ENCODE measurements around the gene DNAH11. TPM values are rescaled to one million over a fixed set of nuclear protein-coding genes. Genes with fewer than 3 reads are reported as not detected.

DNAH11 gene
- total and polyA plus RNA-seq, 5 donors from 2014 or later = 0.34 to 0.65 TPM; not detected in 3

DNA sequence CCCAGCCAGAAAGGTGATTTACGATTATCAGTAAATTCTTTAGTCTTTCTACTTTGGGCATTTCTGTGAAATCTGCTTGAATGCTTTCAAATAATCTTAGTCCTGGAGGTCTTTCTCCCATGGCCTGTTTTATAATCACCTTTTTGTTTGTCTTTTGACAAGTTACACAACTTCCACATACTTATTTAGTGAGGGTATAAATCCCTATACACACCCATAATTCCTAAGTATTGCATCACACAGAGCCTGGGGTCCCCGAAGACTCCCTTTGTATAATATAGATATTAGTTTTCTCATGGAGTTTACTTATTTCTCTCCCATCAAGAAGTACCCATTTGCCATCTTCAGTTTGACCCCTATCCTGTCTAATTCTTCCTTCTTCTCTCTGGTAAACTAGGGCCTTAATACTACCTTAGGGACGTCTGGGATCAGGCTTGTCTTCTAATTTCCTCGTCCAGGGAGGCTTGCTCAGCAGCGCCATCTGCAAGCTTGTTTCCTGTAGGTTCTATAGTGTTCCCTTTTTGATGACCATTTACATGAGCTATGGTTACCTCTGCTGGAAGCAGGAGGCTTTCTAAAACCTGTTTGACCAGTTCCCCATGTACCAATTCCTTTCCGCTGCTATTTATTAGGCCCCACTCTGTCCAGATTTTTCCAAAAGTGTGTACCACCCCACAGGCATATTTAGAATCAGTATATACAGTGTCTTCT lies 8.1 kb downstream of the DNAH11 start:
- Mint-ChIP-seq H3K9me3 (peaks cover 0 to 5% (median 0%) of the 10 kb centered on the region in 7 donors), H3K36me3 (no peaks in the 10 kb centered on the region), H3K27ac (no peak overlapping the region), H3K4me1 (no peaks in the 10 kb centered on the region), H3K4me3 (no peak overlapping the region), H3K27me3 (peaks cover 39% of the 10 kb centered on the region)
- no peak for DNase-seq
- Histone ChIP-seq H3K27ac (ENCODE audit: insufficient read depth, low read length, poor library complexity, severe bottlenecking) (no peak overlapping the region), H3K36me3 (ENCODE audit: control insufficient read depth, insufficient read depth, low read length) (no peaks in the 10 kb centered on the region), H3K9me3 (ENCODE audit: control insufficient read depth in 2 of 2, low read length in 2 of 2) (no peaks in the 10 kb centered on the region), H3K4me3 (ENCODE audit: low read depth, low read length) (no peak overlapping the region), H3K27me3 (ENCODE audit: control insufficient read depth, insufficient read depth, low read length) (peaks cover 10% of the 10 kb centered on the region), H3K4me1 (ENCODE audit: control insufficient read depth, insufficient read depth, low read length, poor library complexity, severe bottlenecking) (no peaks in the 10 kb centered on the region)
- no peak for ATAC-seq (ENCODE audit: low read depth in 2 of 2)

DNA sequence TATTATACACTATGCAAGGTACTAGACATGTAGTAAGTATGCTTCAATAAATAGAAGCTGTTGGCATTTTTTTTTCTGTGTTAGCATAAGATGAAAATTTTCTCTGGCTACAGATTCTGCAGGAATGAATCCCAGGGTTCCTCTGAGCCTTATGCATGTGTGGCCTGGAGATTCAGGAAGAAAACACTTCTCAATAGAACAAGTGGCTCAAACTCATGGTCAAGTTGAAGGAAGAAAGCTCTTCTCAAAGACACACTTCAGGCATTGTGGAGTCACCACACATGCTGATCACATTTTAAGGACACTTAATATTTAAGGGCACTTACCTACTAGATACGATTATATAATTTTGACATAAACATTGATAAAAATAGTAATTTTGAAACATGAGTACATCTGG lies 19.5 kb downstream of the DNAH11 start:
- Mint-ChIP-seq H3K27me3 (peaks cover 25% of the 10 kb centered on the region), H3K4me1 (no peaks in the 10 kb centered on the region), H3K27ac (no peak overlapping the region), H3K36me3 (no peaks in the 10 kb centered on the region), H3K9me3 (no peaks in the 10 kb centered on the region), H3K4me3 (no peak overlapping the region)
- no peaks in the 10 kb centered on the region for H3K36me3 ChIP-seq (ENCODE audit: control insufficient read depth, insufficient read depth, low read length)
- peaks cover 5% of the 10 kb centered on the region for H3K27me3 ChIP-seq (ENCODE audit: control insufficient read depth, insufficient read depth, low read length)
- ATAC-seq (ENCODE audit: low read depth in 2 of 2) (no peak), DNase-seq (no peak)
- H3K4me3 ChIP-seq (ENCODE audit: low read depth, low read length) = no peak overlapping the region
- H3K27ac ChIP-seq (ENCODE audit: insufficient read depth, low read length, poor library complexity, severe bottlenecking) = no peak overlapping the region
- H3K9me3 ChIP-seq (ENCODE audit: control insufficient read depth in 2 of 2, low read length in 2 of 2) = no peaks in the 10 kb centered on the region
- no peaks in the 10 kb centered on the region for H3K4me1 ChIP-seq (ENCODE audit: control insufficient read depth, insufficient read depth, low read length, poor library complexity, severe bottlenecking)

DNA sequence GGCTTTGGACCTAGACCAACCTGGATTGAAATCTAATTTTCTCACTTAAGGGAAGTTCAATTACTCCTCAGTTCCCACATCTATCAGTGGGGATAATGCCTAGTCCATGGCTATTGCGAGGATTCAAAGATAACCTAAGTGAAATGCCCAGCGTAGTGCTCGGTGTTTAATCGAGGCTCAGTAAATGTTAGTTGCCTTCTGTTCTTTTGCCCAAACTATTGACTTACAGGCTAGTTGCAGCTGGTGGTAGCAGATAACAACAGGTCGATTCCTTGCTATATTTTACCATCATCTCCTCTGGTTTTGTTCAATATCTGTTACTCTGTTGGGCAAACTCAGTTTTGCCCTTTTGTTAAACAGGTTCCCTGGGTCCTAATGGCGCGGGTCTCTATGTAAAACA lies 22.8 kb downstream of the DNAH11 start:
- Histone ChIP-seq H3K9me3 (ENCODE audit: control insufficient read depth in 2 of 2, low read length in 2 of 2) (no peaks in the 10 kb centered on the region), H3K27ac (ENCODE audit: insufficient read depth, low read length, poor library complexity, severe bottlenecking) (no peak overlapping the region), H3K27me3 (ENCODE audit: control insufficient read depth, insufficient read depth, low read length) (peaks cover 5% of the 10 kb centered on the region), H3K4me1 (ENCODE audit: control insufficient read depth, insufficient read depth, low read length, poor library complexity, severe bottlenecking) (no peaks in the 10 kb centered on the region), H3K4me3 (ENCODE audit: low read depth, low read length) (no peak overlapping the region), H3K36me3 (ENCODE audit: control insufficient read depth, insufficient read depth, low read length) (no peaks in the 10 kb centered on the region)
- no peak for DNase-seq
- H3K36me3 Mint-ChIP-seq = no peaks in the 10 kb centered on the region
- no peak for ATAC-seq (ENCODE audit: low read depth in 2 of 2)
- peaks cover 23% of the 10 kb centered on the region for H3K27me3 Mint-ChIP-seq
- peak overlapping the region in 1 of 3 donors; percentile 16 for H3K27ac Mint-ChIP-seq
- no peaks in the 10 kb centered on the region for H3K4me1 Mint-ChIP-seq
- no peaks in the 10 kb centered on the region for H3K9me3 Mint-ChIP-seq
- no peak overlapping the region for H3K4me3 Mint-ChIP-seq

DNA sequence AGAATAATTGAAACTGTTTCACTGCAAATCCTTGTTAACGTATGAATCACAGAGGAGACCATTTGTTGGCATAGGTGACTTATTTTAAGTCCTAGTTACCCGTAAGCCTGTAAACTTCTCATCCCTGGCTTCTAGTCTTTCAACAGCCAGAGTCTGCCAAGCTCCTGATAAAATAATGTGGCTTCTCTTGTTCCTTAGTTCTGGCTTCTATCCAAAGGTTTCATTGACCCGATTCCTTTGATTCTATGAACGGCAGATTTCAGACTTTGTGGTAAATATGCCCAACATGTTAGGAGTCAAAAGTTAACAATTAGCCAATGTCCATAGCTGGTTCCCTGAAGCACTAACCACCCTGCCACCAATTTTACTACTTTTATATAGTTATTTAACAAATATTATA lies 23.3 kb downstream of the DNAH11 start:
- no peaks in the 10 kb centered on the region for H3K9me3 Mint-ChIP-seq
- H3K4me3 Mint-ChIP-seq = no peak overlapping the region
- no peaks in the 10 kb centered on the region for H3K9me3 ChIP-seq (ENCODE audit: control insufficient read depth in 2 of 2, low read length in 2 of 2)
- ATAC-seq (ENCODE audit: low read depth in 2 of 2) = no peak
- H3K4me1 ChIP-seq (ENCODE audit: control insufficient read depth, insufficient read depth, low read length, poor library complexity, severe bottlenecking) = no peaks in the 10 kb centered on the region
- no peak overlapping the region for H3K27ac Mint-ChIP-seq
- no peaks in the 10 kb centered on the region for H3K4me1 Mint-ChIP-seq
- peaks cover 5% of the 10 kb centered on the region for H3K27me3 ChIP-seq (ENCODE audit: control insufficient read depth, insufficient read depth, low read length)
- H3K4me3 ChIP-seq (ENCODE audit: low read depth, low read length) = no peak overlapping the region
- H3K27me3 Mint-ChIP-seq = peaks cover 23% of the 10 kb centered on the region
- no peaks in the 10 kb centered on the region for H3K36me3 Mint-ChIP-seq
- H3K36me3 ChIP-seq (ENCODE audit: control insufficient read depth, insufficient read depth, low read length) = no peaks in the 10 kb centered on the region
- H3K27ac ChIP-seq (ENCODE audit: insufficient read depth, low read length, poor library complexity, severe bottlenecking) = no peak overlapping the region
- no peak for DNase-seq

DNA sequence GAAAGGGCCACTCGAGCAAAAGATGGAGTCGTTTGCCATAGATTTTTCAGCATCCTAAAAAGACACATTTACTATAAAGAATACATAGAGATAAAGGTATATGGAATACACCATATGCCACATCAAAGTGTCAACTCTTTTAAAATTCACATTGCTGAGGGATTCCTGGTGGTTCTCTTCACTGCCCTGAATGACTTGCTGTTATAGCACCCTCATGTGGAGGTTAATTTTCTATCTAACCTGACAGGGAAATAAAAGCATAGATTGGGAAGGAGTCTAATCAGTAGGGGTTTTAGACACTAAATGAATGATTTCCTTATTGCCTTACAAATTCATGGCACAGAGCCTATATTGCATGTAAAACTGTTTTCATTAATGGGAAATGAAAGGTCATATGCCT lies 25.9 kb downstream of the DNAH11 start:
- Histone ChIP-seq H3K4me3 (ENCODE audit: low read depth, low read length) (no peak overlapping the region), H3K27me3 (ENCODE audit: control insufficient read depth, insufficient read depth, low read length) (peaks cover 3% of the 10 kb centered on the region), H3K36me3 (ENCODE audit: control insufficient read depth, insufficient read depth, low read length) (no peaks in the 10 kb centered on the region), H3K9me3 (ENCODE audit: control insufficient read depth in 2 of 2, low read length in 2 of 2) (no peaks in the 10 kb centered on the region), H3K4me1 (ENCODE audit: control insufficient read depth, insufficient read depth, low read length, poor library complexity, severe bottlenecking) (no peaks in the 10 kb centered on the region), H3K27ac (ENCODE audit: insufficient read depth, low read length, poor library complexity, severe bottlenecking) (no peak overlapping the region)
- Mint-ChIP-seq H3K36me3 (no peaks in the 10 kb centered on the region), H3K27me3 (peaks cover 27% of the 10 kb centered on the region), H3K4me1 (no peaks in the 10 kb centered on the region), H3K27ac (no peak overlapping the region), H3K9me3 (no peaks in the 10 kb centered on the region), H3K4me3 (no peak overlapping the region)
- ATAC-seq (ENCODE audit: low read depth in 2 of 2) (no peak), DNase-seq (peak in 2 of 3 donors; percentile 4 to 31)

DNA sequence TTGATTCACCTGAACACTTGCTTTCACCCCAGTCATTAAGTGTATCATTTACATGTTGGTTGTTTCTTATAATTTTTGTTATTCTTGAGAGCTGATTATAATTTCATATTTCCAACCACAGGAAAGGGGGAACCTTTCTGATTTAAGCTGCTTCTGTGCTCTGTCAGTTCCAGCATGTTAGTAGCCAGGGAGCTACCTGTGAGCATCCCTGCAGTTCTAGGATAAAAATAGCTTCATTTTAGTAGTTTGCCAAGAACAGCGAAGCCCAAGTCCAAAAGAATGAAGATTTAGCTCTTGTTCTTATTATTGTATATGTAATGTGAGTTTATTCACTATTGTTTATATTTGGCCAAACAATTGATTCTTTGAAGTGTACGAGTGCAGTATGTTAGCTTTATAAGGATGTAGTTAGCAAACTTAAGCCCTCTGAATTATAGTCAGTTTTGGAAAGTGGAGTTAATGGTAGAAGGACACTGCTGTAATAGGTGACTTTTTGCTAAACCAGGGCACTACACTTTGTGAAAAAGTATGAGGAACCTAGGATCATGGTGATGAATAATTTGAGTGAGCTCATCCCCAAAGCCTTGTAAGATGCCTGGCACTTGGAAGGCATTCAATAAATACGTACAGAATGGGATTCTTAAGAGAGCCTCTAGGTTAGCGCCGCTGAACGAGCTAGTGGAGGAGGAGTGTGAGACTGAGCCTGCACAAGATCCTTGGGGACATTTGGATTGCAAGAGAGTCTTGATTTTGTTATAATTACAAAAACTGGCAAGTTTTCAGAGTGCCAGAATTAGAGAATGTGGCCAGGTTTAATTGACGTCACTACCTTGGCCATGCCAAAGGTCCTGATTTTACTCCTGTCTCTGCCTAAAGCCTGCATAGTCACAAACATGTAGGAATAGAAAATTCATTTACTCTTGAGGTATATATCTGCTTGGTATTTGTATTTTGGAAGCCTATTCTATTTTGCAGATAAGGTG lies 29.8 kb downstream of the DNAH11 start:
- H3K27me3 Mint-ChIP-seq = peaks cover 31% of the 10 kb centered on the region
- Histone ChIP-seq H3K27ac (ENCODE audit: insufficient read depth, low read length, poor library complexity, severe bottlenecking) (no peak overlapping the region), H3K4me3 (ENCODE audit: low read depth, low read length) (no peak overlapping the region), H3K9me3 (ENCODE audit: control insufficient read depth in 2 of 2, low read length in 2 of 2) (no peaks in the 10 kb centered on the region), H3K27me3 (ENCODE audit: control insufficient read depth, insufficient read depth, low read length) (peaks cover 2% of the 10 kb centered on the region), H3K36me3 (ENCODE audit: control insufficient read depth, insufficient read depth, low read length) (no peaks in the 10 kb centered on the region), H3K4me1 (ENCODE audit: control insufficient read depth, insufficient read depth, low read length, poor library complexity, severe bottlenecking) (no peaks in the 10 kb centered on the region)
- no peak overlapping the region for H3K27ac Mint-ChIP-seq
- H3K36me3 Mint-ChIP-seq = no peaks in the 10 kb centered on the region
- no peak for ATAC-seq (ENCODE audit: low read depth in 2 of 2)
- DNase-seq = no peak
- no peak overlapping the region for H3K4me3 Mint-ChIP-seq
- H3K9me3 Mint-ChIP-seq = no peaks in the 10 kb centered on the region
- no peaks in the 10 kb centered on the region for H3K4me1 Mint-ChIP-seq

DNA sequence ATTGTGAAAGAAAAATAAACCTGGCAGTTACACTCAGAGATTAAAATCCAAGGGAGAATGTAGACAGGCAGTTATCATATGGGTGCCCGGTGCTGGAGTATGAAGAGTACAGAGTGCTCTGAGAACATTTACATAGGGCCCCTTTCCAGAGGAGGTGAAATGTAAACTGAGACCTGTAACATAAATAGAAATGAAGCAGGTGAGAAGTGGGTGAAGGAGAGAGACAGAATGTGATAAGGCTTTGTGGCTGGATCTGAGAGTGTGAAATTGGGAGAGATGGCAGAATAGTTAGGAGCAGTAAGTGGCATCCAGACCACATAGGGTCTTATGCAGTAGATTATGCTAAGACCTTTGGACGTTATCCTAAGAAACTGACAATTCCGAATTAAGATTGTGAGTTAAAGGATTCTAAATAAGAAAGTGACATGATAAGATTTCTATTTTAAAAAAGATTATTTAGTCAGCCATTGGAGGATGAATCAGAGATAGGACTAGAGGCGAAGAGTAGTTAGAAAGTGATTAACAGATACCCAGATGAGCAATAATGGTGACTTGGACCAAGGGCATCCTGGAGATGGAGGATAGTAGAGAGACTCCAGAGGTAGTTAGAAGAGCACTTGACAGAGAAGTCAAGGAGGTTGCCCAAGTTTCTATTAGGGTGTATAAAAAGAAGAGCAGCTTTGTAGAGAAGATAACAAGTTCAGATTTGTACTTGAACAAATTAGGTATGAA lies 36.7 kb downstream of the DNAH11 start:
- H3K27ac Mint-ChIP-seq = no peak overlapping the region

More for the DNA sequence above, 36.7 kb downstream of the DNAH11 start:
- DNase-seq (no peak), ATAC-seq (ENCODE audit: low read depth in 2 of 2) (no peak)
- no peaks in the 10 kb centered on the region for H3K4me1 Mint-ChIP-seq
- H3K27me3 ChIP-seq (ENCODE audit: control insufficient read depth, insufficient read depth, low read length) = peaks cover 2% of the 10 kb centered on the region
- no peak overlapping the region for H3K4me3 ChIP-seq (ENCODE audit: low read depth, low read length)
- peaks cover 22% of the 10 kb centered on the region for H3K27me3 Mint-ChIP-seq
- H3K4me3 Mint-ChIP-seq = no peak overlapping the region
- H3K9me3 ChIP-seq (ENCODE audit: control insufficient read depth in 2 of 2, low read length in 2 of 2) = no peaks in the 10 kb centered on the region
- no peaks in the 10 kb centered on the region for H3K36me3 Mint-ChIP-seq
- no peak overlapping the region for H3K27ac ChIP-seq (ENCODE audit: insufficient read depth, low read length, poor library complexity, severe bottlenecking)
- H3K36me3 ChIP-seq (ENCODE audit: control insufficient read depth, insufficient read depth, low read length) = no peaks in the 10 kb centered on the region
- peaks cover 0 to 18% (median 5%) of the 10 kb centered on the region in 7 donors for H3K9me3 Mint-ChIP-seq
- no peaks in the 10 kb centered on the region for H3K4me1 ChIP-seq (ENCODE audit: control insufficient read depth, insufficient read depth, low read length, poor library complexity, severe bottlenecking)

All from CD4-positive, CD25-positive, alpha-beta regulatory T cell (primary cell).